IMR-90 (cell line): ENCODE data around the gene TMEM81. TPM values are rescaled to one million over a fixed set of nuclear protein-coding genes. Genes with fewer than 3 reads are reported as not detected.

Source experiments
- ATAC-seq: fragments of 200-7000 bp; cut with Tn5 transposase; 2 replicates; pipeline ENCODE4 v1.9.1; 2020; ENCODE audit warnings: low read depth, mild to moderate bottlenecking, moderate library complexity
- BruUV-seq: library from RNA; stranded (reverse); fragments of 400-500 nt; replicated peaks from 2 replicates; lab custom pipeline; 2021; lab: Mats Ljungman, UMichigan
- CTCF ChIA-PET: fragments of 300-600 bp; formaldehyde crosslinking; extraction: SDS; loops from one replicate; lab custom pipeline; 2021; ENCODE audit warnings: antibody characterized with exemption; lab: Yijun Ruan, JAX
- POLR2A ChIA-PET: fragments of 300-600 bp; sonication (Branson Sonifier 250); formaldehyde crosslinking; loops from one replicate; lab custom pipeline; 2022; ENCODE audit warnings: antibody characterized with exemption; ENCODE audit not compliant: unreplicated experiment; lab: Charles Lee
- DNase-seq: peaks from one replicate; pipeline ENCODE4 v3.0.0; 2013
- H2AFZ ChIP-seq: replicated peaks from 2 replicates; pipeline ENCODE3; 2013; ENCODE audit warnings: low read length, mild to moderate bottlenecking; ENCODE audit not compliant: poor library complexity
- H2AK5ac ChIP-seq: 2 replicates; pipeline ENCODE4 v1.6.1; 2013; ENCODE audit warnings: low read depth, low read length, inconsistent platforms
- H2AK9ac ChIP-seq: replicated peaks from 2 replicates; pipeline ENCODE3; 2013; ENCODE audit warnings: mild to moderate bottlenecking, low read depth, low read length, moderate library complexity; ENCODE audit not compliant: poor library complexity
- H2BK120ac ChIP-seq: 2 replicates; pipeline ENCODE4 v1.6.1; 2013; ENCODE audit warnings: low read depth, low read length, inconsistent platforms
- H2BK15ac ChIP-seq: 3 replicates; pipeline ENCODE4 v1.6.1; 2013; ENCODE audit warnings: low read depth, low read length, inconsistent platforms
- H2BK20ac ChIP-seq: 2 replicates; pipeline ENCODE4 v1.6.1; 2013; ENCODE audit warnings: low read depth, mild to moderate bottlenecking, inconsistent platforms, low read length, moderate library complexity
- H2BK5ac ChIP-seq: 2 replicates; pipeline ENCODE4 v1.6.1; 2013; ENCODE audit warnings: mild to moderate bottlenecking, low read depth, low read length, inconsistent platforms; ENCODE audit not compliant: poor library complexity, severe bottlenecking
- H3K14ac ChIP-seq: replicated peaks from 2 replicates; pipeline ENCODE4 v1.6.1; 2013; ENCODE audit warnings: low read depth, low read length, inconsistent platforms
- H3K18ac ChIP-seq: 2 replicates; pipeline ENCODE4 v1.6.1; 2013; ENCODE audit warnings: low read depth, low read length, control low read depth
- H3K23ac ChIP-seq: 2 replicates; pipeline ENCODE4 v1.6.1; 2013; ENCODE audit warnings: low read depth, low read length, inconsistent platforms
- H3K27ac ChIP-seq: 2 replicates; pipeline ENCODE4 v1.5.1; 2013; ENCODE audit warnings: mild to moderate bottlenecking, control low read depth, low read length; ENCODE audit not compliant: insufficient read depth
- H3K27me3 ChIP-seq: 2 replicates; pipeline ENCODE4 v1.6.1; 2013; ENCODE audit warnings: low read length; ENCODE audit not compliant: control insufficient read depth, insufficient read depth
- H3K36me3 ChIP-seq: 2 replicates; pipeline ENCODE4 v1.6.1; 2013; ENCODE audit warnings: low read length, mixed read lengths; ENCODE audit not compliant: control insufficient read depth, insufficient read depth
- H3K4ac ChIP-seq: 2 replicates; pipeline ENCODE4 v1.6.1; 2013; ENCODE audit warnings: low read depth, low read length, inconsistent platforms
- H3K4me1 ChIP-seq: 2 replicates; pipeline ENCODE4 v1.6.1; 2013; ENCODE audit warnings: low read length, mixed read lengths; ENCODE audit not compliant: control insufficient read depth, insufficient read depth
- H3K4me2 ChIP-seq: 2 replicates; pipeline ENCODE4 v1.6.1; 2013; ENCODE audit warnings: low read depth, mild to moderate bottlenecking, control low read depth, low read length, moderate library complexity
- H3K4me3 ChIP-seq: 2 replicates; pipeline ENCODE4 v1.5.1; 2013; ENCODE audit warnings: low read depth, mild to moderate bottlenecking, control low read depth, low read length, moderate library complexity; ENCODE audit not compliant: insufficient read depth
- H3K56ac ChIP-seq: 2 replicates; pipeline ENCODE4 v1.6.1; 2013; ENCODE audit warnings: low read length, inconsistent platforms; ENCODE audit not compliant: insufficient read depth; ENCODE audit errors: extremely low read depth
- H3K79me1 ChIP-seq, 2 experiments: 2 replicates each; pipeline ENCODE4 v1.6.1; 2013; ENCODE audit warnings: low read length in 2 of 2, inconsistent platforms in 1 of 2, low read depth in 1 of 2
- H3K9ac ChIP-seq: 2 replicates; pipeline ENCODE4 v1.6.1; 2013; ENCODE audit warnings: low read depth, low read length, control low read depth
- H3K9me1 ChIP-seq: 2 replicates; pipeline ENCODE4 v1.6.1; 2013; ENCODE audit warnings: low read length, inconsistent platforms; ENCODE audit not compliant: insufficient read depth
- H3K9me3 ChIP-seq: 2 replicates; pipeline ENCODE4 v1.6.1; 2013; ENCODE audit warnings: low read length; ENCODE audit not compliant: control insufficient read depth, insufficient read depth
- H4K20me1 ChIP-seq: 2 replicates; pipeline ENCODE4 v1.6.1; 2013; ENCODE audit warnings: low read length, inconsistent platforms; ENCODE audit not compliant: insufficient read depth
- H4K5ac ChIP-seq: 2 replicates; pipeline ENCODE4 v1.6.1; 2013; ENCODE audit warnings: mild to moderate bottlenecking, low read depth, low read length, control low read depth
- H4K8ac ChIP-seq, 2 experiments: 2 replicates each; pipeline ENCODE4 v1.6.1; 2013; ENCODE audit warnings: low read depth in 2 of 2, low read length in 2 of 2, control low read depth in 1 of 2, inconsistent platforms in 1 of 2
- H4K91ac ChIP-seq: 2 replicates; pipeline ENCODE4 v1.6.1; 2013; ENCODE audit warnings: low read depth, low read length, inconsistent platforms; ENCODE audit not compliant: insufficient read depth
- CEBPB ChIP-seq: IDR thresholded peaks from 2 replicates; pipeline ENCODE4 v1.6.1; 2012; ENCODE audit warnings: low read depth, low read length, improper control_type of control experiment
- CHD1 ChIP-seq: IDR thresholded peaks from 2 replicates; pipeline ENCODE4 v1.6.1; 2012; ENCODE audit warnings: low read depth, low read length, improper control_type of control experiment
- CTCF ChIP-seq: conservative IDR thresholded peaks from 2 replicates; pipeline ENCODE4 v1.5.1; 2012; ENCODE audit warnings: mild to moderate bottlenecking, low read depth, low read length, improper control_type of control experiment
- FOS ChIP-seq: fragments of 150-350 bp; IDR thresholded peaks from 2 replicates; pipeline ENCODE4 v1.6.1; 2016; ENCODE audit warnings: low read depth, low read length
- MAFK ChIP-seq: IDR thresholded peaks from 2 replicates; pipeline ENCODE4 v1.6.1; 2012; ENCODE audit warnings: low read depth, low read length, improper control_type of control experiment
- NFE2L2 ChIP-seq: fragments of 150-350 bp; IDR thresholded peaks from 2 replicates; pipeline ENCODE4 v1.6.1; 2016; ENCODE audit warnings: low read depth, mild to moderate bottlenecking, low read length
- WGBS, 2 experiments: methylation state at CpG; one replicate each; pipeline versions ENCODE4 v1.1.5 to v1.1.7; 2013; ENCODE audit warnings: missing lambda C conversion rate in 2 of 2; ENCODE audit not compliant: insufficient read length in 1 of 2; ENCODE audit errors: extremely low coverage in 2 of 2; 5-methylcytosine and 5-hydroxymethylcytosine counted together
- dilution Hi-C: fragments of 300-500 bp; cut with HindIII; formaldehyde crosslinking; loops from one replicate; pipeline ENCODE4 v1.14.3; 2018; ENCODE audit warnings: low sequenced_read_pairs; ENCODE audit not compliant: unreplicated experiment
- in situ Hi-C: fragments of 300-500 bp; cut with MboI; formaldehyde crosslinking; loops from 3 replicates; pipeline ENCODE4 v1.14.3; 2019; ENCODE audit warnings: low sequenced_read_pairs, inconsistent platforms, mixed read lengths
- intact Hi-C: fragments of 100-400 bp; cut with micrococcal nuclease; formaldehyde crosslinking; loops from 2 replicates; pipeline ENCODE4 v1.10.0; 2022
- polyA plus RNA-seq, 3 experiments: library from polyadenylated mRNA; depleted of rRNA; stranded (reverse); fragments of >200 nt; gene quantifications; 2 replicates each; pipeline ENCODE4 v1.2.3, GENCODE V29; 2012; ENCODE audit warnings: low replicate concordance in 1 of 3
- total RNA-seq: library from RNA; depleted of rRNA; stranded (reverse); fragments of >200 nt; gene quantifications from 2 replicates; pipeline ENCODE4 v1.2.3, GENCODE V29; 2012

Gene TMEM81
- total and polyA plus RNA-seq, 2 of the 4 experiments (the other 2 are of a cell fraction) = 1.5 to 1.8 TPM

GRCh38 chr1:205076245-205076761 is 8.0 kb downstream of the TMEM81 start:
- H4K8ac ChIP-seq = no peak overlapping the region
- no peak overlapping the region for H3K4ac ChIP-seq
- no peak overlapping the region for H3K56ac ChIP-seq
- no peaks in the 10 kb centered on the region; the same call in 1 of the 2 replicates for H3K4me1 ChIP-seq
- CTCF ChIA-PET = interaction anchor here (0.5 kb wide), 1 partner anchor 165 kb away, joined by 4 read pairs; no protein-coding TSS in a partner anchor
- in situ Hi-C loops = no loop called here
- no peaks in the 10 kb centered on the region for H3K9me3 ChIP-seq
- intact Hi-C loops = no loop called here
- no peaks in the 10 kb centered on the region; the same call in 1 of the 2 replicates for H3K27me3 ChIP-seq
- 67% methylated on average over 1 of the region's 4 CpGs; no CpG with 5 or more reads in 1 of the 2 experiments for WGBS, 2 experiments
- TF ChIP-seq FOS (no peak), CHD1 (no peak), NFE2L2 (no peak), CTCF (no peak), CEBPB (no peak), MAFK (no peak)
- H4K20me1 ChIP-seq = no peaks in the 10 kb centered on the region
- ATAC-seq (no peak), DNase-seq (no peak)
- no peaks in the 10 kb centered on the region for H3K36me3 ChIP-seq
- BruUV-seq = no TSS peak
- H2AFZ ChIP-seq = no peak overlapping the region
- no peak overlapping the region for H4K91ac ChIP-seq
- H2BK20ac ChIP-seq = no peak overlapping the region
- H2BK120ac ChIP-seq = no peak overlapping the region
- no peaks in the 10 kb centered on the region; a peak in 1 of 4 replicates for H3K79me1 ChIP-seq
- no peak overlapping the region for H2BK15ac ChIP-seq
- no peak overlapping the region for H2BK5ac ChIP-seq
- no peak overlapping the region for H3K4me2 ChIP-seq
- POLR2A ChIA-PET = no interaction called here
- H3K9me1 ChIP-seq = no peaks in the 10 kb centered on the region; the same call in 1 of the 2 replicates
- H2AK5ac ChIP-seq = no peak overlapping the region
- H4K5ac ChIP-seq = no peak overlapping the region
- dilution Hi-C loops = no loop called here
- H2AK9ac ChIP-seq = no peak overlapping the region
- no peak overlapping the region for H3K14ac ChIP-seq
- H3K4me3 ChIP-seq = no peak overlapping the region
- no peak overlapping the region for H3K23ac ChIP-seq
- no peak overlapping the region for H3K18ac ChIP-seq
- no peak overlapping the region for H3K9ac ChIP-seq
- no peak overlapping the region for H3K27ac ChIP-seq
